K562 (cell line): Measurements from ENCODE around the gene MYLK3. TPM values are rescaled to one million over a fixed set of nuclear protein-coding genes. Genes with fewer than 3 reads are reported as not detected.

Source experiments
- CBFA2T2 ChIP-seq: fragments of 450-650 bp; conservative IDR thresholded peaks from 2 replicates; pipeline ENCODE4 v1.6.1; 2017; ENCODE audit warnings: mild to moderate bottlenecking
- PHTF2 ChIP-seq: fragments of 250-450 bp; sonication (Bioruptor Pico); IDR thresholded peaks from 2 replicates; pipeline ENCODE4 v1.5.0; 2021; ENCODE audit warnings: mild to moderate bottlenecking
- PTTG1 ChIP-seq: fragments of 450-650 bp; IDR thresholded peaks from 2 replicates; pipeline ENCODE4 v1.6.1; 2016; ENCODE audit warnings: low read depth, mild to moderate bottlenecking, missing genetic modification characterization, missing compliant biosample characterization
- RFX1 ChIP-seq: fragments of 450-650 bp; IDR thresholded peaks from 2 replicates; pipeline ENCODE4 v1.6.1; 2016; ENCODE audit warnings: mild to moderate bottlenecking, moderate library complexity
- SIN3A ChIP-seq, 2 experiments: fragments of 150-350 bp in 1 of 2; IDR thresholded peaks; 2 replicates each; pipeline ENCODE4 v1.6.1; 2011 to 2016; ENCODE audit warnings: borderline replicate concordance in 2 of 2, low read depth in 2 of 2, low read length in 2 of 2, mild to moderate bottlenecking in 2 of 2, moderate library complexity in 2 of 2; ENCODE audit not compliant: control insufficient read depth in 1 of 2
- SP2 ChIP-seq: IDR thresholded peaks from 2 replicates; pipeline ENCODE4 v1.6.1; 2011; ENCODE audit warnings: mild to moderate bottlenecking, low read depth, low read length, moderate library complexity; ENCODE audit not compliant: poor library complexity, severe bottlenecking; ENCODE audit errors: extremely low read depth
- YY1 ChIP-seq, 3 experiments: IDR thresholded peaks; 2 replicates each; pipeline ENCODE4 v1.6.1; 2011; ENCODE audit warnings: low read length in 2 of 3, mild to moderate bottlenecking in 2 of 3, moderate library complexity in 2 of 3, borderline replicate concordance in 1 of 3, control low read depth in 1 of 3, low read depth in 1 of 3; ENCODE audit not compliant: insufficient read depth in 3 of 3, insufficient replicate concordance in 2 of 3, control insufficient read depth in 1 of 3, insufficient read length in 1 of 3; ENCODE audit errors: extremely low read depth in 1 of 3
- polyA plus RNA-seq, 8 experiments: library from polyadenylated mRNA; depleted of rRNA in 4 of 8; stranded (reverse) in 5 of 8; unstranded in 3 of 8; fragments of >200 nt; fragmentation: Nextera tagmentation in 2 of 8; fragmentation: Illumina TruSeq in 1 of 8; extraction: Ambion mirVana in 2 of 8; extraction: Trizol in 1 of 8; gene quantifications; 2 replicates each; pipeline versions ENCODE4 v1.2.1 to v1.2.3, GENCODE V29; 2011 to 2014; ENCODE audit warnings: inconsistent platforms in 1 of 8, missing spikeins in 1 of 8
- total RNA-seq, 7 experiments: library from RNA; depleted of rRNA in 6 of 7; stranded (reverse); fragments of >200 nt in 6 of 7; fragmentation: Illumina TruSeq in 2 of 7; extraction: Trizol in 2 of 7; gene quantifications; 2 replicates each; pipeline versions ENCODE4 v1.2.1 to v1.2.3, GENCODE V29; 2011 to 2021; ENCODE audit warnings: low replicate concordance in 1 of 7
- TF ChIP-seq, protein P1 (sequence below): fragments of 450-650 bp; IDR thresholded peaks from 2 replicates; pipeline ENCODE4 v1.6.1; 2016; ENCODE audit warnings: mild to moderate bottlenecking, moderate library complexity
- TF ChIP-seq, protein P2 (sequence below): fragments of 250-450 bp; sonication (Bioruptor Pico); IDR thresholded peaks from 2 replicates; pipeline ENCODE4 v1.9.0; 2021; ENCODE audit warnings: mild to moderate bottlenecking
- TF ChIP-seq, protein P3 (sequence below): fragments of 250-450 bp; sonication (Bioruptor Pico); IDR thresholded peaks from 2 replicates; pipeline ENCODE4 v1.5.1; 2021; ENCODE audit warnings: mild to moderate bottlenecking

Gene MYLK3
- total and polyA plus RNA-seq, 9 of the 15 experiments (the other 6 are each of a cell fraction or from before 2014, with no cell fraction given) = 0.69 to 10.7 (median 4.7) TPM

DNA sequence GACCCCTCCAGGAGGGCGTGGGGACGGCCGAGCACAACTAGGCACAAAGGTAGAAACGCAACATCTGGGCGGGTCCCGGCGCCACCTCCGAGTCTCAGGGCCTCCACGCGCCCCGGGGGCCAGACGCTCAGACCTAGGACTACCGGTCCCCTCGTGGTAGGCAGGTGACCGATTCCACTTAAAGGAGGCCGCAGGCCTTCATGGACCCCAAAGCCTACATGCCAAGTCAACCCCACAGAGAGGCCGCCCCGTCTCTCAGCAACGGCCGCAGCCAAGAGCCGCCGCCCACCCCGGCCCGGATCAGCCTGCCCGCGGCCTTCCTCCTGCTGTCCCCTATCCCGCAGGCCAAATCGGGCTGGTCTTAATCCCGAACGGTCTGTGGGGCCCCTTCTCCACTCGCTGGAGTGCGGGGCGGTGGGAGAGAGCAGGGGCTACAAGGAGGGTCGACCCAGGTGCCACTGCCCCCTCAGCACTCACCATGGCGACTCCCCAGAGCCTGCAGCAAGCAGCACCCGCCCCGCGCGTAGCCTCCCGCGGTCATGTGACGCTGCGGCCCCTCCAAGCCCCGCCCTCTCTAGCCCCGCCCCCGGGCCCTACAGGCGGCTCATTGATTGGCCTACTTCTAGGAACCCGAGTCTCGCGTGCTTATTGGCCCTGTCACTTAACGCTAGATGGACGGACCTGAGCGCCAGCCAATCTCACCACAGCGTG lies 59.3 kb downstream of the MYLK3 start, which contains the start of gene VPS35 (continued):
- TF ChIP-seq, protein P1, sequence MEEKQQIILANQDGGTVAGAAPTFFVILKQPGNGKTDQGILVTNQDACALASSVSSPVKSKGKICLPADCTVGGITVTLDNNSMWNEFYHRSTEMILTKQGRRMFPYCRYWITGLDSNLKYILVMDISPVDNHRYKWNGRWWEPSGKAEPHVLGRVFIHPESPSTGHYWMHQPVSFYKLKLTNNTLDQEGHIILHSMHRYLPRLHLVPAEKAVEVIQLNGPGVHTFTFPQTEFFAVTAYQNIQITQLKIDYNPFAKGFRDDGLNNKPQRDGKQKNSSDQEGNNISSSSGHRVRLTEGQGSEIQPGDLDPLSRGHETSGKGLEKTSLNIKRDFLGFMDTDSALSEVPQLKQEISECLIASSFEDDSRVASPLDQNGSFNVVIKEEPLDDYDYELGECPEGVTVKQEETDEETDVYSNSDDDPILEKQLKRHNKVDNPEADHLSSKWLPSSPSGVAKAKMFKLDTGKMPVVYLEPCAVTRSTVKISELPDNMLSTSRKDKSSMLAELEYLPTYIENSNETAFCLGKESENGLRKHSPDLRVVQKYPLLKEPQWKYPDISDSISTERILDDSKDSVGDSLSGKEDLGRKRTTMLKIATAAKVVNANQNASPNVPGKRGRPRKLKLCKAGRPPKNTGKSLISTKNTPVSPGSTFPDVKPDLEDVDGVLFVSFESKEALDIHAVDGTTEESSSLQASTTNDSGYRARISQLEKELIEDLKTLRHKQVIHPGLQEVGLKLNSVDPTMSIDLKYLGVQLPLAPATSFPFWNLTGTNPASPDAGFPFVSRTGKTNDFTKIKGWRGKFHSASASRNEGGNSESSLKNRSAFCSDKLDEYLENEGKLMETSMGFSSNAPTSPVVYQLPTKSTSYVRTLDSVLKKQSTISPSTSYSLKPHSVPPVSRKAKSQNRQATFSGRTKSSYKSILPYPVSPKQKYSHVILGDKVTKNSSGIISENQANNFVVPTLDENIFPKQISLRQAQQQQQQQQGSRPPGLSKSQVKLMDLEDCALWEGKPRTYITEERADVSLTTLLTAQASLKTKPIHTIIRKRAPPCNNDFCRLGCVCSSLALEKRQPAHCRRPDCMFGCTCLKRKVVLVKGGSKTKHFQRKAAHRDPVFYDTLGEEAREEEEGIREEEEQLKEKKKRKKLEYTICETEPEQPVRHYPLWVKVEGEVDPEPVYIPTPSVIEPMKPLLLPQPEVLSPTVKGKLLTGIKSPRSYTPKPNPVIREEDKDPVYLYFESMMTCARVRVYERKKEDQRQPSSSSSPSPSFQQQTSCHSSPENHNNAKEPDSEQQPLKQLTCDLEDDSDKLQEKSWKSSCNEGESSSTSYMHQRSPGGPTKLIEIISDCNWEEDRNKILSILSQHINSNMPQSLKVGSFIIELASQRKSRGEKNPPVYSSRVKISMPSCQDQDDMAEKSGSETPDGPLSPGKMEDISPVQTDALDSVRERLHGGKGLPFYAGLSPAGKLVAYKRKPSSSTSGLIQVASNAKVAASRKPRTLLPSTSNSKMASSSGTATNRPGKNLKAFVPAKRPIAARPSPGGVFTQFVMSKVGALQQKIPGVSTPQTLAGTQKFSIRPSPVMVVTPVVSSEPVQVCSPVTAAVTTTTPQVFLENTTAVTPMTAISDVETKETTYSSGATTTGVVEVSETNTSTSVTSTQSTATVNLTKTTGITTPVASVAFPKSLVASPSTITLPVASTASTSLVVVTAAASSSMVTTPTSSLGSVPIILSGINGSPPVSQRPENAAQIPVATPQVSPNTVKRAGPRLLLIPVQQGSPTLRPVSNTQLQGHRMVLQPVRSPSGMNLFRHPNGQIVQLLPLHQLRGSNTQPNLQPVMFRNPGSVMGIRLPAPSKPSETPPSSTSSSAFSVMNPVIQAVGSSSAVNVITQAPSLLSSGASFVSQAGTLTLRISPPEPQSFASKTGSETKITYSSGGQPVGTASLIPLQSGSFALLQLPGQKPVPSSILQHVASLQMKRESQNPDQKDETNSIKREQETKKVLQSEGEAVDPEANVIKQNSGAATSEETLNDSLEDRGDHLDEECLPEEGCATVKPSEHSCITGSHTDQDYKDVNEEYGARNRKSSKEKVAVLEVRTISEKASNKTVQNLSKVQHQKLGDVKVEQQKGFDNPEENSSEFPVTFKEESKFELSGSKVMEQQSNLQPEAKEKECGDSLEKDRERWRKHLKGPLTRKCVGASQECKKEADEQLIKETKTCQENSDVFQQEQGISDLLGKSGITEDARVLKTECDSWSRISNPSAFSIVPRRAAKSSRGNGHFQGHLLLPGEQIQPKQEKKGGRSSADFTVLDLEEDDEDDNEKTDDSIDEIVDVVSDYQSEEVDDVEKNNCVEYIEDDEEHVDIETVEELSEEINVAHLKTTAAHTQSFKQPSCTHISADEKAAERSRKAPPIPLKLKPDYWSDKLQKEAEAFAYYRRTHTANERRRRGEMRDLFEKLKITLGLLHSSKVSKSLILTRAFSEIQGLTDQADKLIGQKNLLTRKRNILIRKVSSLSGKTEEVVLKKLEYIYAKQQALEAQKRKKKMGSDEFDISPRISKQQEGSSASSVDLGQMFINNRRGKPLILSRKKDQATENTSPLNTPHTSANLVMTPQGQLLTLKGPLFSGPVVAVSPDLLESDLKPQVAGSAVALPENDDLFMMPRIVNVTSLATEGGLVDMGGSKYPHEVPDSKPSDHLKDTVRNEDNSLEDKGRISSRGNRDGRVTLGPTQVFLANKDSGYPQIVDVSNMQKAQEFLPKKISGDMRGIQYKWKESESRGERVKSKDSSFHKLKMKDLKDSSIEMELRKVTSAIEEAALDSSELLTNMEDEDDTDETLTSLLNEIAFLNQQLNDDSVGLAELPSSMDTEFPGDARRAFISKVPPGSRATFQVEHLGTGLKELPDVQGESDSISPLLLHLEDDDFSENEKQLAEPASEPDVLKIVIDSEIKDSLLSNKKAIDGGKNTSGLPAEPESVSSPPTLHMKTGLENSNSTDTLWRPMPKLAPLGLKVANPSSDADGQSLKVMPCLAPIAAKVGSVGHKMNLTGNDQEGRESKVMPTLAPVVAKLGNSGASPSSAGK = 0 out of 2 replicates have a peak, but pooled peaks have one; percentile 16
- TF ChIP-seq SIN3A (IDR thresholded peaks at IDR 0.05; ENCODE audit: borderline replicate concordance in 2 of 2, control insufficient read depth in 1 of 2, low read depth in 2 of 2, low read length in 2 of 2) (peak; percentile 62 to 78; a peak in 3 of 4 replicates), YY1 (IDR thresholded peaks at IDR 0.05; ENCODE audit: borderline replicate concordance in 1 of 3, control insufficient read depth in 1 of 3, extremely low read depth in 1 of 3, insufficient read depth in 3 of 3, insufficient read length in 1 of 3, insufficient replicate concordance in 2 of 3, low read depth in 1 of 3, low read length in 2 of 3) (peak in 1 of 3 experiments; percentile 75), PTTG1 (tag) (no peak), RFX1 (peak; percentile 89), PHTF2 (CRISPR knock-in tag) (no peak), SP2 (peak; percentile 71), CBFA2T2 (peak; percentile 52)
- TF ChIP-seq, protein P2, sequence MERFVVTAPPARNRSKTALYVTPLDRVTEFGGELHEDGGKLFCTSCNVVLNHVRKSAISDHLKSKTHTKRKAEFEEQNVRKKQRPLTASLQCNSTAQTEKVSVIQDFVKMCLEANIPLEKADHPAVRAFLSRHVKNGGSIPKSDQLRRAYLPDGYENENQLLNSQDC (CRISPR knock-in tag) = no peak
- TF ChIP-seq, protein P3, sequence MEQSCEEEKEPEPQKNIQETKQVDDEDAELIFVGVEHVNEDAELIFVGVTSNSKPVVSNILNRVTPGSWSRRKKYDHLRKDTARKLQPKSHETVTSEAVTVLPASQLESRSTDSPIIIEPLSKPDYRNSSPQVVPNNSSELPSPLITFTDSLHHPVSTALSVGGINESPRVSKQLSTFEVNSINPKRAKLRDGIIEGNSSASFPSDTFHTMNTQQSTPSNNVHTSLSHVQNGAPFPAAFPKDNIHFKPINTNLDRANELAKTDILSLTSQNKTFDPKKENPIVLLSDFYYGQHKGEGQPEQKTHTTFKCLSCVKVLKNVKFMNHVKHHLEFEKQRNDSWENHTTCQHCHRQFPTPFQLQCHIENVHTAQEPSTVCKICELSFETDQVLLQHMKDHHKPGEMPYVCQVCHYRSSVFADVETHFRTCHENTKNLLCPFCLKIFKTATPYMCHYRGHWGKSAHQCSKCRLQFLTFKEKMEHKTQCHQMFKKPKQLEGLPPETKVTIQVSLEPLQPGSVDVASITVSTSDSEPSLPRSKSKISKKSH (CRISPR knock-in tag) = no peak
